ENCODE measurements around the gene DYNLT1.

Gene DYNLT1

GRCh38 chr6:158638324-158638854 lies 6.2 kb downstream of the DYNLT1 start:
- peak; percentile 35 for DNase-seq

DNA sequence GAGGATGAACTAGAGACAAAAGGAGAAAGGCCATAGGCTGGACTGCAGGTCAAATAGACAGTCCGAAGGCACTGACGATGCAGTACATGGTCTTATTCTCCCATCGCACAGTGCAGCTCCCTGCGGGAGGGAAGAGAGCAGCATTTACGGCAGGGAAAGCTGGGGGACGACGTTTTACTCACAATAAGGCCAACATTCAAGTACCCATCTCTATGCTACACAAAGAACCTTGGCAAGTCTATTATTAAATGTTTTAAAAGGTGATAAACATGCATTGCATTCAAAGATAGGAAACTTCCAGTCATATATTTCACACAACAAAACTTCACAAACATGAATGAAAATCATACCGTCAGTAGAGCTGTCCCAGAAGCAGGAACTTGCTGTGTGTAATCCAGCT lies 7.8 kb downstream of the DYNLT1 start:
- no peak for DNase-seq

- DNase-seq, result peak; percentile 45
Observed at GRCh38 chr6:158635427-158636073, 9.0 kb downstream of the DYNLT1 start.

DNA sequence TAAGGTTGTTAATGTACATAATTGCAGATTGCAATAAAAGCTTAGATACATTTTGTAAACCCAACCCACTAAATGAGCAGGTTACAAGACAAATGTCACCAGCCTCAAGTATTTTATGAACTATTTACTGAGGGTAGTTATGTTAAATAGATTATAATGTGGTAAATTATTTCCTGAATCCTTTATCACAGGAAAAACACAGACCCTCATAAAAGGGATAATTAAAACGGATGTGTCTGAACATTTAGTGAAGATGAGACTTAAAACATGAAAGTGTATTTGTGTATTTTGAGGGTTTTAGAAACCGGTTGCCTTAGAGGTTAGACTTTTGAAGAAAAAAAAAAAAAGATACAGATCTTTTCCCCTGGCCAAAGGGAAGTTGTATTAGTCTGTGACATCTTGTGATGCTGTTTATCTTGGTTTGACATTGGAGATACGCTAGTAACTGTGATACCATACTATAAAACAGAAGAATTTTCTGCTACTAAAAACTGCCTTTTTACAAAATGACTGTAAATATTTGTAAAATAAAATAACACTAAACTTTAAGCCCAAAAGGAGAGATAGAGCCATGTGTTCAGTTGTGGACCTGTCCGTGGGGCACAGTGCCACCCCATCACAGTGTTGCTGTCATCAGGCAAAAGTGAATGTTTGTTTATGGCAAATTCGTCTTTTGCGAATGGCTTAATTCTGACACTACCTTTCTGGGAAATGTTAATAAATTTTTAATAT lies 9.7 kb downstream of the DYNLT1 start:
- peak; percentile 44 for DNase-seq

DNA sequence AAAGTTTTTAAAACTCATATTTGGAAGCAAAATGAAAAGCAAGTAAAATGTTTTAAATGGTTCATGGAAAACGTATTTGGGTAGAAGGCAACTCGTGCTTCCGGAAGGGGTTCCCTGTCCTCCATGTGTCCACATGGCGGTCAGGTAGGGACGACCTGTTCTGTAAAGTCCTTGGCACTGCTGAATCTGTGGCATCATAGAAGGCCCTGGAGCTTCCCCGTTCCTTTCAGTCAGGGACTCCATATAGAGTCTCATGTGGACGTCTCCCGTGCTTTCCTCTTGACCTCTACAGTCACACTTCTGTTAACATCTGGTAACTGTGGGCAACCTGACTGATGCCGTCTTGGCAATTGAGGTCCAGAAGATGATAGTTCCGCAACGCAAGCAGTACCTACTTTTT lies 11.4 kb downstream of the DYNLT1 start:
- DNase-seq, result peak; percentile 45

GRCh38 chr6:158632538-158633119 lies 11.9 kb downstream of the DYNLT1 start:
- peak; percentile 39 for DNase-seq

GRCh38 chr6:158631678-158632537 lies 12.6 kb downstream of the DYNLT1 start:
- peak; percentile 44 for DNase-seq

DNA sequence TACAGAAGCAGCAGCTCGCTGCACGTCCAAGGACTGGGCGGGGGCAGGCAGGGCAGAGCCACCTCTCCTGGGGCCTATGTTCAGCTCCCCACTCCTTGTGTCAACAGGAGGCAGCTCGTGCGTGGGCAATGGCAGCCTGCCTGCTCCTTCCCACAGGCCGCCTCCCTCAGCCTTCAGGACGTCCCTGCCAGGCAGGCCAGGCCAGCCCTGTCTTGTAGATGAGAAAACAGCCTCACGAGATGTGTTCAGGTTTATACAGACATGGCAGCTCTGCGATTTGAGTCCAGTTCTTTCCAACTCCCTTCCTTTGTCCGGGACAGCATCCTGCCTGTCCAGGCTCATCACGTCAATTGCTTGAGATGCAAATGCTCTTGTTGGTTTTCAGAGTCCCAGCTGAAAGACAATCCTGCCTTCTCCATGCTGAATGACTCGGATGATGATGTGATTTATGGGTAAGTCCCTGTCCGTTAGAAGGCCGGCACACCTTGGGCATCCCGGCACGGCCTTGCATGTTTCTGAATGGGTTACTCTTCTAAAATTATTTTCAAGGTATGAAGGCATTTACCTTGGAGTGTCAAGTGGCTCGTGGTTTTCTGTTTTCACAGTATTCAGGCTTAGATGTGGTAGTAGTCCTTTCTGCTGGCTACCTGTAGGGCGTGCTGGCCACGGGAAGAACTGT lies 13.5 kb downstream of the DYNLT1 start:
- peak; percentile 49 for DNase-seq

GRCh38 chr6:158629367-158630221 lies 14.9 kb downstream of the DYNLT1 start:
- peak; percentile 53 for DNase-seq

- peak; percentile 51 for DNase-seq
Observed at GRCh38 chr6:158628542-158628941, 16.0 kb downstream of the DYNLT1 start.

- peak; percentile 40 for DNase-seq
Observed at GRCh38 chr6:158627940-158628211, 16.7 kb downstream of the DYNLT1 start.

- peak; percentile 32 for DNase-seq
Observed at GRCh38 chr6:158627168-158627939, 17.2 kb downstream of the DYNLT1 start.

DNA sequence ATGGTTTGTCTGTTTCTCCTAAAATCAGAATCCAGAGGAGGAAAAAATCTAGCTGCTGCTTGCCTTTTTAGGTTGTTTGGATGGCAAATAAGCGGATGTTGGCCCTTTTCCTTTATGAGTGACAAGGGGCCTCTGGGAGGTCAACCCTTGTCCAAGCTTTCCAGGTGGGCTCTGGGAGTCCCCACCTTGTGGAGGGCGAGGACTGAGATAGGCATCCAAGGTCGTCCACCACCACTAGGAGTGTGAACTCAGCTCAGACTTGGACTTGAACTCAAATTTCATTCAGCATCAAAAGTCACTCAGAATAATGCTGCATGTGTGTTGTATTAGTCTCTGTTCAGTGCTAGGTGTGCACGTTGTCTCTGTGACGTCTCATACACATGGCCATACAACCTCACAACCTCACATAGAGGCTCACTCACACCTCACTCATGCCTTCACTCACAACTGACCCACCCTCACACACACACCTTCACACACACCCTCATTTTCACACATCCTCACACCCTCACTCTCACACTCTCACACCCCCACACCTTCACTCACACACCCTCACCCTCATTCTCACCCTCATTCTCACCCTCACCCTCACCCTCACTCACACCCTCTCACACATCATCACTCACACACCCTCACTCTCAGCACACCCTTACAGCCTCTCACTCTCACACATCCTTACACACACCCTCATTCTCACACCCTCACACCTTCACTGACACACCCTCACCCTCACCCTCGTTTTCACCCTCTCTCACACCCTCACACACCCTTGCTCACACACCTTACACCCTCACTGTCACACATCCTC lies 18.0 kb downstream of the DYNLT1 start:
- peak; percentile 29 for DNase-seq

DNA sequence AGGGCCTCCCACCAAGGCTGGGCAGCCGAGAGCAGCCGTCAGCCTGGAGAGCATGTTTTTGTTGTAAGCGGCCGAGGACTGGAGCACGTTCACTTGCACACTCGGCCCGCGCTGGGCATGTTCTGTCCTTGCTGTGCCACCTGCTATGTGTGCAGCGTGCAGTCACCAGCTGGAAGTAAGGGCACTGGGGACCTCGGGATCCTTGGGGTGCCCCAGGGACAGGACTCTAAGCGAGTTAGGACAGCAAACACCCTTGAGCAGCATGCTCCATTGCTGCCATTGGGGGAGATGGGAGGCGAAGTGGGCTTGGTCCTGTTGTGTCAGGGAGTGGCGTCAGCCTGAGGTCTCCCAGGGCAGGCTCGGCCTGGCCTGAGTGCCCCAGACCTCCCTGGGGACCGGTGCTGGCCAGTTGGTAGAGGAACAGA lies 18.6 kb downstream of the DYNLT1 start:
- peak; percentile 39 for DNase-seq

DNA sequence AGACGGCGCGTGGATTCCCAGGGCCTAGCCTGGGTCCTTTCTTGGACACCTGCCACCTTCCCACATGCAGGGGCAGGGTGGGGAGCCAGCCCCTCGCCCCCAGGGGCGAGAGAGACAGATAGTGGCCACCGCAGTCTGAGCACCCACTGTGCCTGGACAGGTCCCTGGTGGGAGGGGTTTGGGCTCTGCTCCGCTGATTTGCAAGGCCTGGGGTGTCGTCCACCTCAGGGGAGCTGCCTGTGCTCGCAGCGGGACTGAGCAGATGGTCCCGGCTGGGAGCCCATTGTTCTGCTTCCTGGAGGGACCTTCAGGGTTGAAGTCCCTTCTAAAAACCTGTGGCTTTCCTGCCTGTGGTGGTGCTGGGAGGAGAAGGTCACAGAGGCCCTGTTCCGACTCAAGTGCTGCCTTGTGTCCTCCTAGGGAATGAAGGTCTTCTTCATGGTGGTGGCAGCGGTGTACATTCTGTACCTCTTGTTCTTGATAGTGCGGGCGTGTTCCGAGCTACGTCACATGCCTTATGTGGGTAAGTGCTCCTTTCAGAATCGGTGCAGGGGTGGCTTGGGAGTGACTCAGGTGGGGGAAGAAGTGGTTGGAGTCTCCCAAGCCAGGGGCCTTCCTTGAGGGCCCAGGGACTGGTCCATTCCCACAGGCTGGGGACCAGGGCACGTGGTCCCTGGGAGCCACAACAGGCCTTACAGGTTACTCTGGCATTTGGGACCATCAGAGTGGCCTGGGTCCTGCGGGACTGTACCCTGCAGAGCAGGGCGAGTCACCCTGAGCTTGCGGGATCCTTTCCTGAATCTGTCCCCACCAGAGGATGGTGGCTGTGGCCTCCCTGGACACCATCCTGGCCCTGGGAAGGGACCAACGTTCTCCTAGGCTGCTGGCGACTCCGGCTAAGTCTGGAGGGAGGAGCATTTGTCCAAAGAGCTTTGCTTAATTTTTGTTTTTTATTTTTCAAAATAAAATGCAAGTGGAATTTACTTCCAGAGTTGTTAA lies 19.6 kb downstream of the DYNLT1 start:
- peak; percentile 41 for DNase-seq

GRCh38 chr6:158622545-158623190 lies 21.9 kb downstream of the DYNLT1 start:
- no peak for DNase-seq

- DNase-seq, result peak; percentile 49
Observed at GRCh38 chr6:158621694-158622544, 22.6 kb downstream of the DYNLT1 start.
